ENCODE results near the gene P2RX2.

P2RX2 gene

DNA sequence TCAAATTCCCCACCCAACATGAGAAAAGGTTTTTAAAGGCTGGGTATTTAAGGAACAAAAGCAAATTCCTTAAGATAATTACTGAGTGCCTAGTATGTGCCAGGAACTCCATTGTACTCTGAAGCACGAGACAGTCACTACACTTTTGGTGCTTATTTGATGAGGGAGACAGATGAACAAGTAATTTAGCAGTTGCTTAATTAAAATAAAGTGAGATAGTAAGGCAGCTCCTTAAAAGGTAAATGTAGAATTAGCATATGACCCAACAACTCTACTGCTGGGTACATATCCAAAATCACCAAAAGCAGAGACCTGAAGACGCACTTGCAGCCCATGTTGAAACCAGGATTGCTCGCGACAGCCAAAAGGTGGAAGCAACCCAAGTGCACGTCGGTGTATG lies 47.2 kb downstream of the P2RX2 start:
- DNase-seq, result no peak

GRCh38 chr12:132668191-132669088 lies 49.9 kb downstream of the P2RX2 start:
- DNase-seq, result no peak

- no peak for DNase-seq
Measured at GRCh38 chr12:132669166-132669879, 50.7 kb downstream of the P2RX2 start.
